Measurements from ENCODE around the gene UROS.

DNA sequence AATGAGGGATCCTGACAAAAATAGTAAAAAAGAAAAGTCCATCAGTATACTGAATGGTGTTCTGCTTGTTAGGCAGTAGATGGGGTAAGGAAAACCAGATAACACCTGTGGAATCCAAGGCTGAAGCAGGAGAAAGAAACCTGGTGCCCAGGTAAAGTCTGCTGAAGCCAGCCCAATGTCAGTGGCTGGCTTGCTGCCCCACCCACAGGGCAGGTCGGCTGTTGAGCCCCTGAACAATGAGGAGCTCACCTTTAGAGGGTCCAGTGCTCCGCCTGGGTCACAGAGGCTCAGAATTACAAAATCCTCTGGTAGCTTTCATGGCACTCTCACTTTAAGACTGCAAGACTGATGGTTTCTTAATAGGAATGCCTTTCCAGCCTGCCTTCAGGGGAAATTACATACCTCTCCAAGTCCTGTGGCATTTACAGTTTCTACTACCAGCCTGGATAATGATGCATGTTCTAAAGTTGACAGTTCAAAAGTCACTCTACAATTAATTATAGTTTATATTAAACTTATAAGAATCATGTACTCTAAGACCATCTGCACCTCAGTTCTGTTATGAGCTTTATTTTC lies 34.2 kb upstream of the UROS start:
- TF ChIP-seq POLR2A (IDR thresholded peaks at IDR 0.05; ENCODE audit: low read length): no peak
- no peak for TF ChIP-seq GATA1 (IDR thresholded peaks at IDR 0.05; ENCODE audit: low read depth, low read length)

Data from erythroblast (primary cell).